Measurements from ENCODE around the gene TENM4.

Gene TENM4

DNA sequence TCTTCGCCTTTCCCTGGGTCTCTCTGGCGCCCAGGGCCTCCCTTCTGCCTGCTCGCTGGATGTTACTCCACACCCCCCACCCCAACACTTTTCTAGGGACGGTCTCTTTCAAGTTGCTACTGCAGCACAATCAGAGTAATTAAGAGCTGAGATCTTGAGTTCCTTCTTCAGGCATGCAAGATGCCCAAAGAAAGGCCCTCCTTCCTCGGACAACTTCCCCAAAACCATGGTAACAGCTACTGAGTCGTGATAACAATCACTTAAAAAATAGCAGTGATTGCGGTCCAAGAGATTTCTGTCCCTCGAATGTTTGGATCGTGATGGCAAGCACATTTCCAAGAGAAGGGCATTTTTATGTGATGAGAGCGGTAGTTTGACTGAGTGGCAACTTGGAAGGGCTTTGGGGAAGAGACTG, 638 bp upstream of the TENM4 start:
- peaks cover 76% of the 10 kb centered on the region for H3K27me3 ChIP-seq (ENCODE audit: control insufficient read depth, insufficient read depth, low read length)
- no peak overlapping the region for H3K4me3 ChIP-seq (ENCODE audit: low read length)
- H3K4me1 ChIP-seq (ENCODE audit: control insufficient read depth, insufficient read depth, low read length): peaks cover 37% of the 10 kb centered on the region
- H3K36me3 ChIP-seq (ENCODE audit: control insufficient read depth, insufficient read depth, low read length): no peaks in the 10 kb centered on the region
- no peak overlapping the region for H3K9ac ChIP-seq (ENCODE audit: low read length)
- no peaks in the 10 kb centered on the region for H3K9me3 ChIP-seq (ENCODE audit: control insufficient read depth, low read length)

GRCh38 chr11:79439886-79440570, 802 bp downstream of the TENM4 start:
- peaks cover 43% of the 10 kb centered on the region for H3K4me1 ChIP-seq (ENCODE audit: control insufficient read depth, insufficient read depth, low read length)
- H3K9ac ChIP-seq (ENCODE audit: low read length): peak overlapping the region; percentile 34
- no peak overlapping the region for H3K4me3 ChIP-seq (ENCODE audit: low read length)
- no peaks in the 10 kb centered on the region for H3K9me3 ChIP-seq (ENCODE audit: control insufficient read depth, low read length)
- H3K27me3 ChIP-seq (ENCODE audit: control insufficient read depth, insufficient read depth, low read length): peaks cover 83% of the 10 kb centered on the region
- H3K36me3 ChIP-seq (ENCODE audit: control insufficient read depth, insufficient read depth, low read length): no peaks in the 10 kb centered on the region

DNA sequence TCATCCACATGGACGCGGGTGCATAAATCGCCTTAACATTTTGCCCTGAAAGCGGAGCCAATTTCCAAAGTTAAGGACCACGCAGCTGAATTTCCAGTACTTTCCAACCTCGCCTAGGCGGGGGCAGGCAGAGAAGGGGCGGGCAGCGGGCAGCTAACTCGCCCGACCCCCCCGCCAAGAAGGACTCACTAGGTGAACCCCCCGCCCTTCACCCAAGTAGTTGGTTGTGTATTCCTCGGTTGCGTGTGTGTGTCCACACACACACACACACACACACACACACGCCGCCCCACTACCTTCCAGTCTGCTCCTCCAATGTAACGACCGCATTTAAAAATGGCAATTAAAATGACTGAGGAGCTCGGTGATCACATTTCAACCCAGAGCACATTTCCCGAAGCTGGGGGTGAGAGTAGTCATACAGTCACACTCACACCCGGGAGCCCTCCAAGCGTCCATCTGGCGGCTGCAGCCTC, 1.4 kb downstream of the TENM4 start:
- Histone ChIP-seq H3K9ac (ENCODE audit: low read length) (peak overlapping the region; percentile 4), H3K4me1 (ENCODE audit: control insufficient read depth, insufficient read depth, low read length) (peaks cover 45% of the 10 kb centered on the region), H3K4me3 (ENCODE audit: low read length) (no peak overlapping the region), H3K27me3 (ENCODE audit: control insufficient read depth, insufficient read depth, low read length) (peaks cover 83% of the 10 kb centered on the region), H3K36me3 (ENCODE audit: control insufficient read depth, insufficient read depth, low read length) (no peaks in the 10 kb centered on the region), H3K9me3 (ENCODE audit: control insufficient read depth, low read length) (no peaks in the 10 kb centered on the region)

DNA sequence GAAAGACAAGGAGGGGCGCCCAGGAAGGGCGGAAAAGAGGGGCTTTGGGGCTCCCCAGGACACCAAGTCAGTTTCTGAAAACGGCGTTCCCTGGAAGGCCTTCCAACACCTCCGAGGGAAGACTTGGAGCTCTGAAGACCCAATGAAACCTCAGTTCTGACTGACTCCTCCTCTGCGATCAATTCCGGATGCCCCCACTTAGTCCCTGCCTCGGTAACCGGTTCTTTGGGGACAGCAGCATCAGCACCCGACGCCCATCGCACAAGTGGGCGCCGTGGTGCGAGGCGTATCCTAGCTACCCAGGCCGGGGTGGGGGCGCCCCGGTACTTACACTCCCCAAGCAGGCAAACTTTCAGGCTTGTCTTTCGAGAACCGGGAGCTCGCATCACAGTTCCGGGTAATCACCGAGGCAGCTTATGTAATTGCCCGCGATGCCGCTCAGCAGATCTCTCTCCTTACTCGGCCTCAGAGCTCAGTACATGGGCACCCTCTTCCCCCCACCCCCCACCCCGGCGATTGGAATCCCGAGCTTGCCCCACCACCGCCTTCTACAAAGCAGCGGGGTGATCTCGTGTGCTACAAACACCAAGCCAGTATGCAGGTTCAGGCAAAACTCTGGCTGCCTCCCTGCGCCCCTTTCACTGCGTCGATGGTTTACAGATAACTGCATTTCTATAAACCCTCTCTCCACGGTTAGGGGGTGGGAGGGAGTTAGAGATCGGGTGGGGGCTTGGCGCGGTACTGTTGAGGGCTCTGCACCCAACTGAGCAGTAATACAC, 2.0 kb downstream of the TENM4 start:
- no peaks in the 10 kb centered on the region for H3K36me3 ChIP-seq (ENCODE audit: control insufficient read depth, insufficient read depth, low read length)
- H3K9me3 ChIP-seq (ENCODE audit: control insufficient read depth, low read length): no peaks in the 10 kb centered on the region
- peak overlapping the region; percentile 32 for H3K9ac ChIP-seq (ENCODE audit: low read length)
- peaks cover 52% of the 10 kb centered on the region for H3K4me1 ChIP-seq (ENCODE audit: control insufficient read depth, insufficient read depth, low read length)
- H3K27me3 ChIP-seq (ENCODE audit: control insufficient read depth, insufficient read depth, low read length): peaks cover 80% of the 10 kb centered on the region
- H3K4me3 ChIP-seq (ENCODE audit: low read length): no peak overlapping the region

DNA sequence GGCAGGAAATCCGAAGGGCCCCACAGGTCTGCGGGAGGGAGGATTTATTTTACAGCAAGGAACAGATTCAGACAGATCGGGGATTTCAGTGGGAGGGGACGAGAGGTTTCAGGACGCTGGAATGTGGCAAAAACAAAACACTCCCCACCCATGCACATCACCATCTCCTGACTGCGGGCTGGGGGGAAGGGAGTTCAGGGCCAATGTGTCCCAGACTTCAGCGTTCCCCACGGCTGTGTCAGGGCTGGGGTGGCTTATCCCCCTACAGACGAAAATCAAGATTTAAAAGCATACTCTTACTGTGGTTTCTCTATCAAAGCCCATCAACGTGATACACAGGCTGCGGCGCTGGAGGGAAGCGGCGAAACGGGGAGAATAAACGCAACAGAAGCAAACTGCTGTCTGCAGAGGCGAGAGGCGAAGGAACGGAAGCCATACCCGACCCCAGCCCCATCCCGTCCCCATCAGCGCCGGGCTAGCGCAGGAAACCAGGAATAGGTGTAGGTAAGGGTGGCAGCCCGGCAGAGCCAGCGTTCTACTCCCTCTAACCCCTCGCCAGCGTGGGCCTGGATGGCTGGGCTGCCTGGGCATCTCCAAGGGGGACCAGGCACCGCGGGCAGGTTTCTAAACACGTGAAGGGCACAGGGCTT, 2.7 kb downstream of the TENM4 start:
- H3K36me3 ChIP-seq (ENCODE audit: control insufficient read depth, insufficient read depth, low read length): no peaks in the 10 kb centered on the region
- peaks cover 55% of the 10 kb centered on the region for H3K4me1 ChIP-seq (ENCODE audit: control insufficient read depth, insufficient read depth, low read length)
- no peaks in the 10 kb centered on the region for H3K9me3 ChIP-seq (ENCODE audit: control insufficient read depth, low read length)
- H3K9ac ChIP-seq (ENCODE audit: low read length): peak overlapping the region; percentile 33
- H3K27me3 ChIP-seq (ENCODE audit: control insufficient read depth, insufficient read depth, low read length): peaks cover 73% of the 10 kb centered on the region
- H3K4me3 ChIP-seq (ENCODE audit: low read length): no peak overlapping the region

DNA sequence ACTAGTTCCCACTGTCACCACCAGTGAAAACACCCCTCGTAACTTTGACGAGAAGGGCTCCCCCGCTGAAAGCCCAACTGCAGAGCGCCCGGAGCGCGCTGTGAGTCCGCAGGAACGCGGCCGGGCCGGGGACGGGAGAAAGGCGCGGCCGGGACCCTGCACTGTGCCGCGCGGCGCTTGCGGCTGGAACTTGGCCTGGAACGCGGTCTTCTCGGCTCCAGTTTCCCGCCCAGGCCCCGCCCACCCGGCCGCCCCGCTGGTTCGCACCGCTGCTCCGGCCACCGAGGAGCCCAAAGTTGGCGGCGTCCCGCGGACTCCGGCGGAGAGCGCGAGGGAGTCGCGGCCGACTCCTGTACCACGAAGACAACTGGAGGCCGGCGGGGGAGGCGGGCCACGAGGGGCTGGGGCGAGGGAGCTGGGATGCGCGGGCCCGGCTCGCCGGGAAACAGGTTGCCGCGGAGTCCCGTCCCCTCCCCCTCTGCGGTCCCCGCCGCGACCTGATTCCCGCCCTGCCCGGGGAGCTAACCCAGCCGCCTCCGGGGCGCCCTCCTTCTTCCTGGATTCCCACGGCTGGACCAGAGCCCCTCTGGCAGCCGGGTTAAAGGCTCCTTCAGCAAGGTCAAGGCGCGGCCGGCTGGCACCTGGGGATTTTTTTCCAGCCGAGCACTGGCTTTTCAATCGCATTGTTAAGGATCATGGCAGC, 3.4 kb downstream of the TENM4 start:
- no peaks in the 10 kb centered on the region for H3K9me3 ChIP-seq (ENCODE audit: control insufficient read depth, low read length)
- peaks cover 70% of the 10 kb centered on the region for H3K27me3 ChIP-seq (ENCODE audit: control insufficient read depth, insufficient read depth, low read length)
- no peak overlapping the region for H3K4me3 ChIP-seq (ENCODE audit: low read length)
- no peaks in the 10 kb centered on the region for H3K36me3 ChIP-seq (ENCODE audit: control insufficient read depth, insufficient read depth, low read length)
- peak overlapping the region; percentile 33 for H3K9ac ChIP-seq (ENCODE audit: low read length)
- peaks cover 55% of the 10 kb centered on the region for H3K4me1 ChIP-seq (ENCODE audit: control insufficient read depth, insufficient read depth, low read length)

GRCh38 chr11:79436919-79437277, 3.9 kb downstream of the TENM4 start:
- Histone ChIP-seq H3K9ac (ENCODE audit: low read length) (no peak overlapping the region), H3K4me3 (ENCODE audit: low read length) (no peak overlapping the region), H3K4me1 (ENCODE audit: control insufficient read depth, insufficient read depth, low read length) (peaks cover 55% of the 10 kb centered on the region), H3K36me3 (ENCODE audit: control insufficient read depth, insufficient read depth, low read length) (no peaks in the 10 kb centered on the region), H3K9me3 (ENCODE audit: control insufficient read depth, low read length) (no peaks in the 10 kb centered on the region), H3K27me3 (ENCODE audit: control insufficient read depth, insufficient read depth, low read length) (peaks cover 68% of the 10 kb centered on the region)

GRCh38 chr11:79434283-79434682, 6.5 kb downstream of the TENM4 start:
- Histone ChIP-seq H3K4me3 (ENCODE audit: low read length) (no peak overlapping the region), H3K9me3 (ENCODE audit: control insufficient read depth, low read length) (no peaks in the 10 kb centered on the region), H3K9ac (ENCODE audit: low read length) (no peak overlapping the region), H3K36me3 (ENCODE audit: control insufficient read depth, insufficient read depth, low read length) (no peaks in the 10 kb centered on the region), H3K4me1 (ENCODE audit: control insufficient read depth, insufficient read depth, low read length) (peaks cover 41% of the 10 kb centered on the region), H3K27me3 (ENCODE audit: control insufficient read depth, insufficient read depth, low read length) (peaks cover 42% of the 10 kb centered on the region)

GRCh38 chr11:79432138-79432537, 8.7 kb downstream of the TENM4 start:
- H3K27me3 ChIP-seq (ENCODE audit: control insufficient read depth, insufficient read depth, low read length): peaks cover 21% of the 10 kb centered on the region
- peaks cover 33% of the 10 kb centered on the region for H3K4me1 ChIP-seq (ENCODE audit: control insufficient read depth, insufficient read depth, low read length)
- H3K4me3 ChIP-seq (ENCODE audit: low read length): no peak overlapping the region
- H3K9ac ChIP-seq (ENCODE audit: low read length): no peak overlapping the region
- H3K9me3 ChIP-seq (ENCODE audit: control insufficient read depth, low read length): no peaks in the 10 kb centered on the region
- H3K36me3 ChIP-seq (ENCODE audit: control insufficient read depth, insufficient read depth, low read length): no peaks in the 10 kb centered on the region

GRCh38 chr11:79431535-79431934, 9.3 kb downstream of the TENM4 start:
- Histone ChIP-seq H3K27me3 (ENCODE audit: control insufficient read depth, insufficient read depth, low read length) (peaks cover 15% of the 10 kb centered on the region), H3K9ac (ENCODE audit: low read length) (no peak overlapping the region), H3K4me3 (ENCODE audit: low read length) (no peak overlapping the region), H3K4me1 (ENCODE audit: control insufficient read depth, insufficient read depth, low read length) (peaks cover 28% of the 10 kb centered on the region), H3K9me3 (ENCODE audit: control insufficient read depth, low read length) (no peaks in the 10 kb centered on the region), H3K36me3 (ENCODE audit: control insufficient read depth, insufficient read depth, low read length) (no peaks in the 10 kb centered on the region)

DNA sequence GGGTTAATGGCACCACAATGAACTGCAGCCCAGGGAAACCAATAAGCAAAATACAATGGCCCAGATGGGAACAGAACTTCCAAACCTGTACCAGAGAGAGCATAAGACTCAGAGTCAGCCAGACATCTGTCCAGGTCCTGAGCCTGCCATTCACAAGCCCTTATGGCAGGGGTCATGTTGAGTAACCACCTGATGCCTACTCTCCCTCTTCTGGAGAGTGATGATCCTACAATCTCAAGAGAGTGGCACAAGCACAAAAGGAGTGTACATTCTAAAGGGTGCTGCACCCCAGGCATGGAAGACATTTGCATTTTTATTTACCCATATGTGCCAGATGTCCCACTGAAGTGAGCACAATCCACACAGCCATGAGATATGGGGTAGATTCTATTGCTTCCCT, 10.6 kb downstream of the TENM4 start:
- H3K36me3 ChIP-seq (ENCODE audit: control insufficient read depth, insufficient read depth, low read length): no peaks in the 10 kb centered on the region
- no peak overlapping the region for H3K9ac ChIP-seq (ENCODE audit: low read length)
- H3K4me3 ChIP-seq (ENCODE audit: low read length): no peak overlapping the region

More for the DNA sequence above, 10.6 kb downstream of the TENM4 start:
- H3K4me1 ChIP-seq (ENCODE audit: control insufficient read depth, insufficient read depth, low read length): peaks cover 24% of the 10 kb centered on the region
- H3K9me3 ChIP-seq (ENCODE audit: control insufficient read depth, low read length): no peaks in the 10 kb centered on the region
- H3K27me3 ChIP-seq (ENCODE audit: control insufficient read depth, insufficient read depth, low read length): peaks cover 5% of the 10 kb centered on the region

Measured in mucosa of stomach (tissue), 1 donor.